Breast epithelium (tissue), 4 donors: Measurements from ENCODE around the gene TBL2. TPM values are rescaled to one million over a fixed set of nuclear protein-coding genes. Genes with fewer than 3 reads are reported as not detected.
"Not testable (repeated sequence)": the region's sequence is repeated elsewhere in the genome, so short reads cannot be mapped to it uniquely, and the experiment has no call there.

Experiments used
- DNase-seq, 2 donors: peaks; one replicate each; pipeline ENCODE4 v3.0.0-alpha.2; 2019; ENCODE audit warnings: low spot score in 2 of 2
- H3K27ac ChIP-seq, 2 donors: fragments of 200-600 bp; sonication (generic) in 1 of 2; one replicate each; pipeline ENCODE4 v1.5.1; 2016 to 2019; ENCODE audit warnings: mild to moderate bottlenecking in 1 of 2
- H3K27me3 ChIP-seq, 2 donors: fragments of 200-600 bp; sonication (generic) in 1 of 2; one replicate each; pipeline versions ENCODE4 v1.5.1 to v1.6.0; 2017 to 2019; ENCODE audit warnings: control low read depth in 1 of 2, mild to moderate bottlenecking in 1 of 2
- H3K36me3 ChIP-seq: fragments of 200-600 bp; one replicate; pipeline ENCODE4 v1.5.1; 2019
- H3K4me1 ChIP-seq, 2 donors: fragments of 200-600 bp; sonication (generic); one replicate each; pipeline ENCODE4 v1.5.1; 2016 to 2019; ENCODE audit warnings: control low read depth in 1 of 2
- H3K4me3 ChIP-seq, 3 donors: fragments of 200-600 bp; sonication (generic); 1 replicate in 2 of 3; 2 replicates in 1 of 3; pipeline ENCODE4 v1.5.1; 2016 to 2019; ENCODE audit warnings: mild to moderate bottlenecking in 3 of 3, moderate library complexity in 2 of 3
- H3K9me3 ChIP-seq, 2 donors: fragments of 200-600 bp; sonication (generic) in 1 of 2; one replicate each; pipeline ENCODE4 v1.5.1; 2016 to 2019; ENCODE audit warnings: control low read depth in 1 of 2
- CTCF ChIP-seq, 3 donors: fragments of 450-650 bp; IDR thresholded peaks; one replicate each; pipeline ENCODE4 v1.5.1; 2016 to 2017; ENCODE audit warnings: antibody characterized with exemption in 3 of 3, mild to moderate bottlenecking in 3 of 3, moderate library complexity in 3 of 3
- POLR2A ChIP-seq: fragments of 450-650 bp; IDR thresholded peaks from one replicate; pipeline ENCODE4 v1.6.1; 2016; ENCODE audit warnings: antibody characterized with exemption, mild to moderate bottlenecking, moderate library complexity
- POLR2AphosphoS5 ChIP-seq, 3 donors: sonication (generic); formaldehyde crosslinking; IDR thresholded peaks; one replicate each; pipeline ENCODE4 v1.6.1; 2017; ENCODE audit warnings: antibody characterized with exemption in 3 of 3
- intact Hi-C: fragments of 100-400 bp; cut with DNase I; formaldehyde crosslinking; loops from one replicate; pipeline ENCODE4 v1.15.1; 2023; ENCODE audit warnings: low total_unique reads
- total RNA-seq, 3 donors: library from RNA; depleted of rRNA; stranded (reverse); fragments of >200 nt; gene quantifications; one replicate each; pipeline ENCODE4 v1.1.0, GENCODE V29; 2016

TBL2 gene
- total RNA-seq, 3 donors from 2014 or later: 31.0 to 39.3 (median 32.1) TPM

GRCh38 chr7:73547841-73548240 is 30.5 kb downstream of the TBL2 start:
- no peak for DNase-seq
- no peak overlapping the region for H3K4me3 ChIP-seq
- no peak for TF ChIP-seq POLR2A
- no peak for TF ChIP-seq POLR2AphosphoS5 (IDR thresholded peaks at IDR 0.05)
- TF ChIP-seq CTCF (IDR thresholded peaks at IDR 0.05): no peak
- no peaks in the 10 kb centered on the region for H3K4me1 ChIP-seq
- no peaks in the 10 kb centered on the region for H3K9me3 ChIP-seq
- H3K36me3 ChIP-seq: no peaks in the 10 kb centered on the region
- no peak overlapping the region for H3K27ac ChIP-seq
- no peaks in the 10 kb centered on the region for H3K27me3 ChIP-seq
- intact Hi-C loops: no loop called here

GRCh38 chr7:73544678-73545077 is 33.7 kb downstream of the TBL2 start:
- Histone ChIP-seq H3K36me3 (no peaks in the 10 kb centered on the region), H3K9me3 (no peaks in the 10 kb centered on the region), H3K27ac (no peak overlapping the region), H3K27me3 (no peaks in the 10 kb centered on the region), H3K4me1 (no peaks in the 10 kb centered on the region), H3K4me3 (no peak overlapping the region)
- TF ChIP-seq CTCF (IDR thresholded peaks at IDR 0.05) (no peak), POLR2AphosphoS5 (IDR thresholded peaks at IDR 0.05) (no peak), POLR2A (no peak)
- intact Hi-C loops: no loop called here
- DNase-seq: no peak

GRCh38 chr7:73541722-73542121 is 36.7 kb downstream of the TBL2 start:
- H3K36me3 ChIP-seq: peaks cover 9% of the 10 kb centered on the region
- no peak for TF ChIP-seq POLR2AphosphoS5 (IDR thresholded peaks at IDR 0.05)
- no peak for TF ChIP-seq CTCF (IDR thresholded peaks at IDR 0.05)
- no peak for TF ChIP-seq POLR2A

GRCh38 chr7:73539709-73540108 is 38.7 kb downstream of the TBL2 start:
- DNase-seq: no peak
- no peak overlapping the region for H3K27ac ChIP-seq
- no peak for TF ChIP-seq POLR2AphosphoS5 (IDR thresholded peaks at IDR 0.05)
- TF ChIP-seq CTCF (IDR thresholded peaks at IDR 0.05): no peak
- TF ChIP-seq POLR2A: no peak
- peaks cover 14% of the 10 kb centered on the region for H3K36me3 ChIP-seq
- H3K27me3 ChIP-seq: no peaks in the 10 kb centered on the region
- H3K4me3 ChIP-seq: no peak overlapping the region
- no peaks in the 10 kb centered on the region for H3K4me1 ChIP-seq
- H3K9me3 ChIP-seq: no peaks in the 10 kb centered on the region
- intact Hi-C loops: no loop called here

More at GRCh38 chr7:73541722-73542121, 36.7 kb downstream of the TBL2 start:
- no peak overlapping the region for H3K4me3 ChIP-seq
- H3K4me1 ChIP-seq: no peaks in the 10 kb centered on the region
- no peak for DNase-seq
- H3K9me3 ChIP-seq: no peaks in the 10 kb centered on the region
- intact Hi-C loops: no loop called here
- no peak overlapping the region for H3K27ac ChIP-seq
- H3K27me3 ChIP-seq: no peaks in the 10 kb centered on the region

- H3K4me3 ChIP-seq, DNase-seq, intact Hi-C loops, H3K27me3 ChIP-seq, H3K9me3 ChIP-seq, H3K27ac ChIP-seq, H3K4me1 ChIP-seq: not testable (repeated sequence)
- H3K36me3 ChIP-seq: peaks cover 14% of the 10 kb centered on the region
Observed at GRCh38 chr7:73538510-73538909, 39.9 kb downstream of the TBL2 start.

GRCh38 chr7:73537051-73537450 is 41.3 kb downstream of the TBL2 start:
- Histone ChIP-seq H3K36me3 (peaks cover 14% of the 10 kb centered on the region), H3K27ac (no peak overlapping the region), H3K4me3 (no peak overlapping the region), H3K9me3 (no peaks in the 10 kb centered on the region), H3K27me3 (no peaks in the 10 kb centered on the region), H3K4me1 (no peaks in the 10 kb centered on the region)
- intact Hi-C loops: no loop called here
- DNase-seq: no peak
- TF ChIP-seq POLR2AphosphoS5 (IDR thresholded peaks at IDR 0.05) (no peak), POLR2A (no peak), CTCF (IDR thresholded peaks at IDR 0.05) (no peak)
